Common myeloid progenitor, CD34-positive (primary cell): ENCODE measurements around the gene DSG1.
"Not testable (repeated sequence)": the region's sequence is repeated elsewhere in the genome, so short reads cannot be mapped to it uniquely, and the experiment has no call there.

ENCODE experiments used
- CTCF ChIA-PET: fragments of 350-600 bp; sonication (Branson Sonifier 250); formaldehyde crosslinking; loops from one replicate; lab custom pipeline; 2021; ENCODE audit warnings: antibody characterized with exemption; lab: Charles Lee
- POLR2A ChIA-PET: fragments of 350-600 bp; sonication (Branson Sonifier 250); formaldehyde crosslinking; loops from one replicate; lab custom pipeline; 2021; ENCODE audit warnings: antibody characterized with exemption; lab: Charles Lee
- DNase-seq, 3 donors: peaks; one replicate each; pipeline versions ENCODE4 v3.0.0 to v3.0.0-alpha.2; 2013
- H3K27ac ChIP-seq, 2 experiments: 1 replicate in 1 of 2; 2 replicates in 1 of 2; pipeline ENCODE4 v1.7.0; 2013; ENCODE audit warnings: inconsistent platforms in 2 of 2, low read length in 2 of 2, mild to moderate bottlenecking in 2 of 2, low read depth in 1 of 2, moderate library complexity in 1 of 2; ENCODE audit not compliant: severe bottlenecking in 2 of 2, insufficient read depth in 1 of 2, poor library complexity in 1 of 2
- H3K27me3 ChIP-seq, 5 experiments: replicated peaks in 2 of 5; 1 replicate in 3 of 5; 2 replicates in 2 of 5; pipeline versions ENCODE4 v1.6.1 to v1.7.0; 2013; ENCODE audit warnings: low read length in 4 of 5, mild to moderate bottlenecking in 2 of 5, moderate library complexity in 2 of 5, inconsistent platforms in 1 of 5; ENCODE audit not compliant: insufficient read depth in 5 of 5, control insufficient read depth in 4 of 5
- H3K36me3 ChIP-seq, 4 experiments: 1 replicate in 2 of 4; 2 replicates in 2 of 4; pipeline versions ENCODE4 v1.6.1 to v1.7.0; 2013; ENCODE audit warnings: low read length in 3 of 4, control low read depth in 1 of 4, mild to moderate bottlenecking in 1 of 4; ENCODE audit not compliant: control insufficient read depth in 4 of 4, insufficient read depth in 4 of 4
- H3K4me1 ChIP-seq, 4 experiments: 1 replicate in 3 of 4; 2 replicates in 1 of 4; pipeline versions ENCODE4 v1.6.1 to v1.7.1; 2013; ENCODE audit warnings: low read length in 3 of 4, mild to moderate bottlenecking in 3 of 4, control low read depth in 1 of 4, inconsistent platforms in 1 of 4, moderate library complexity in 1 of 4; ENCODE audit not compliant: control insufficient read depth in 4 of 4, insufficient read depth in 4 of 4; ENCODE audit errors: control extremely low read depth in 1 of 4
- H3K4me3 ChIP-seq, 7 experiments: 1 replicate in 4 of 7; 2 replicates in 3 of 7; pipeline versions ENCODE4 v1.5.1 to v1.7.0; 2013; ENCODE audit warnings: mild to moderate bottlenecking in 7 of 7, low read length in 6 of 7, moderate library complexity in 6 of 7, inconsistent platforms in 2 of 7, low read depth in 2 of 7, control low read depth in 1 of 7; ENCODE audit not compliant: insufficient read depth in 4 of 7, control insufficient read depth in 1 of 7; ENCODE audit errors: extremely low read depth in 1 of 7
- H3K9me3 ChIP-seq, 5 experiments: 1 replicate in 4 of 5; 2 replicates in 1 of 5; pipeline versions ENCODE4 v1.6.1 to v1.7.1; 2013; ENCODE audit warnings: low read length in 4 of 5, mild to moderate bottlenecking in 2 of 5, inconsistent platforms in 1 of 5, low read depth in 1 of 5, moderate library complexity in 1 of 5; ENCODE audit not compliant: control insufficient read depth in 4 of 5, insufficient read depth in 2 of 5; ENCODE audit errors: control extremely low read depth in 1 of 5
- WGBS: methylation state at CpG from one replicate; pipeline ENCODE4 v1.1.5; 2013; ENCODE audit not compliant: insufficient coverage; 5-methylcytosine and 5-hydroxymethylcytosine counted together

The DSG1 gene

DNA sequence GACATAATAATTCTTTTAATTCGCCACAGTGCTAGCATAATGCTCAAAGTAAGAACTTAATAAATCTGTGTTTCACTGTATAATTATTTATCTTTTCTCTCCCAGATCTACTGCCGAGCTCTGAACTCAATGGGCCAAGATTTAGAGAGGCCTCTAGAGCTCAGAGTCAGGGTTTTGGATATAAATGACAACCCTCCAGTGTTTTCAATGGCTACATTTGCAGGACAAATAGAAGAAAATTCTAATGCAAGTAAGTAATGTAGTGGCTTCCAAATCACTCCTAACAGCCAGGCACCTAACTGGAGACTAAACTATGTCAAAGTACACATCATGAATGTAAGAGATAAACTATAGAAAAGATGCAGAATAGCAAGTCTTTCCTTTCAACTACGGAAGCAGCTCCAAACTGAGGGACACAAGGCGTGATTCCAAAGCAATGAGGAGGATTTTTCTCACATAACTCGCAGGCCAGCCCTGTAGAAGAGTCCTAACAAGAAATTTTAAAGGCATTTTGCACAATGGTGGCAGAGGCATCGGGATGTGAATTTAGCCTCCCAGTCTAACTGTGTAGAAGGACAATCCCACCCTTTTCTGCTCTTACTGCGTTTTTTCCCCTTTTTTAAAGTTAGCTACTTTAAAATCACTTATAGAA lies 12.0 kb downstream of the DSG1 start:
- 97% methylated on average over 4 of the region's 7 CpGs for WGBS
- ChIA-PET CTCF (no interaction called here), POLR2A (no interaction called here)

DNA sequence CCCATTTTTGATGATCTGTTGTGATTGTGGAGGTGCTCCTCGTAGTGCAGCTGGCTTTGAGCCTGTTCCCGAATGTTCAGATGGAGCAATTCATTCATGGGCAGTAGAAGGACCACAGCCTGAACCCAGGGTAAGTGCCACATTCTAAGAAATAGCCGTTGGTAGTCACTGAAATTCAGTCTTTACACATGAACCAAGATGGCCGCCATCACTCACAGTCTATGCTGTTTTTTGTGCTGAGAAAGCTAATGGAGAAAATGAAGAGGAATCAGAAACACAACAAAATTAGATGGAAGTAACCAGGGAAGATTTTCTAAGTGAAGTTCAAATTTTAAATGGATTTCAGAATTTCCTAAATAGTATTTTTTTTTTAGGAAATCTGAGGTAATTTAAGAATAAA lies 25.5 kb downstream of the DSG1 start:
- ChIA-PET POLR2A (no interaction called here), CTCF (no interaction called here)
- Histone ChIP-seq H3K27me3 (no peaks in the 10 kb centered on the region), H3K4me3 (no peak overlapping the region), H3K27ac (no peak overlapping the region), H3K4me1 (no peaks in the 10 kb centered on the region), H3K9me3 (no peaks in the 10 kb centered on the region), H3K36me3 (no peaks in the 10 kb centered on the region)
- DNase-seq = no peak
- 100% methylated on average over 1 of the region's 4 CpGs for WGBS

More for the DNA sequence above, 12.0 kb downstream of the DSG1 start:
- peaks cover 0 to 1% (median 0%) of the 10 kb centered on the region in 5 experiments for H3K9me3 ChIP-seq
- no peak for DNase-seq
- H3K4me3 ChIP-seq = no peak overlapping the region
- no peaks in the 10 kb centered on the region for H3K4me1 ChIP-seq
- H3K27ac ChIP-seq = no peak overlapping the region
- peaks cover 0 to 2% (median 0%) of the 10 kb centered on the region in 5 experiments for H3K27me3 ChIP-seq
- H3K36me3 ChIP-seq = no peaks in the 10 kb centered on the region

DNA sequence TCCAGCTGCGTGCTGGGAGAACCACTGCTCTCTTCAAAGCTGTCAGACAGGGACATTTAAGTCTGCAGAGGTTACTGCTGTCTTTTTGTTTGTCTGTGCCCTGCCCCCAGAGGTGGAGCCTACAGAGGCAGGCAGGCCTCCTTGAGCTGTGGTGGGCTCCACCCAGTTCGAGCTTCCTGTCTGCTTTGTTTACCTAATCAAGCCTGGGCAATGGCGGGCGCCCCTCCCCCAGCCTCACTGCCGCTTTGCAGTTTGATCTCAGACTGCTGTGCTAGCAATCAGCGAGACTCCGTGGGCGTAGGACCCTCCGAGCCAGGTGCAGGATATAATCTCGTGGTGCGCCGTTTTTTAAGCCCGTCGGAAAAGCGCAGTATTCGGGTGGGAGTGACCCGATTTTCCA lies 35.4 kb downstream of the DSG1 start:
- H3K9me3 ChIP-seq, POLR2A ChIA-PET, CTCF ChIA-PET, H3K36me3 ChIP-seq, H3K27ac ChIP-seq, H3K27me3 ChIP-seq, DNase-seq, H3K4me1 ChIP-seq, H3K4me3 ChIP-seq: not testable (repeated sequence)
- no CpG with 5 or more reads among the region's 17 CpGs for WGBS

DNA sequence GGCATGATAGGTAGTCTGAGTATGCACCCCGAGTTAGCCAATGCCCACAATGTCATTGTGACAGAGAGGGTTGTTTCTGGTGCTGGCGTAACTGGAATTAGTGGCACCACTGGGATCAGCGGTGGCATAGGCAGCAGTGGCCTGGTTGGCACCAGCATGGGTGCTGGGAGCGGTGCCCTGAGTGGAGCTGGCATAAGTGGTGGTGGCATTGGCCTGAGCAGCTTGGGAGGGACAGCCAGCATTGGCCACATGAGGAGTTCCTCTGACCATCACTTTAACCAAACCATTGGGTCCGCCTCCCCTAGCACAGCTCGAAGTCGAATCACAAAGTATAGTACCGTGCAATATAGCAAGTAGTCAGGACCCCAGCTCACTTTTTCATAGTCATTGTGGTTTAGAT lies 37.0 kb downstream of the DSG1 start:
- no peak overlapping the region for H3K4me3 ChIP-seq
- 98% methylated on average over 6 of the region's 8 CpGs for WGBS

DNA sequence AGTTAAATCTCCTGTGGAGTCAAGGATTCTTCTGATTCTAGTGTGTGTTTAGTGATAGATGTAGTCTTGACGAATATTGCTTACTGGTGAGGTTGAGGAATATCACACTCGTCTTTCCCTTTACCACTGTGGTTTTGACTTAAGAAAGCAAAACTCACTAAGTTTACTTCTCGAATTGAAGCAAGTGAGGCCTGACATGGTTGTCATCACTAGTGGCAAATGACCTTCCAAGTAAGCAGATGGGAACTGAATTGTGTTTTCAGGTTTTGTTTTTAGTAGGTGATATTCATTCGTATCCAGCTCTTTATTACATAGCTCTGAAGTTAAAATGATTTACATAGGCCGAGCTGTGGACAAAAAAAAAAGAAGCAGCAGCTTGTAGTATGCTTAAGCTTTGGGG lies 38.1 kb downstream of the DSG1 start:
- DNase-seq = no peak
- WGBS = 96% methylated on average over 4 of the region's 5 CpGs
- H3K9me3 ChIP-seq = peaks cover 0 to 7% (median 0%) of the 10 kb centered on the region in 5 experiments
- POLR2A ChIA-PET = no interaction called here
- H3K4me3 ChIP-seq = no peak overlapping the region
- CTCF ChIA-PET = no interaction called here
- H3K27ac ChIP-seq = no peak overlapping the region
- H3K27me3 ChIP-seq = no peaks in the 10 kb centered on the region
- H3K4me1 ChIP-seq = no peaks in the 10 kb centered on the region
- H3K36me3 ChIP-seq = no peaks in the 10 kb centered on the region

More for the DNA sequence above, 37.0 kb downstream of the DSG1 start:
- Histone ChIP-seq H3K36me3 (no peaks in the 10 kb centered on the region), H3K4me1 (no peaks in the 10 kb centered on the region), H3K27ac (no peak overlapping the region), H3K27me3 (no peaks in the 10 kb centered on the region), H3K9me3 (peaks cover 0 to 4% (median 0%) of the 10 kb centered on the region in 5 experiments)
- DNase-seq = no peak
- CTCF ChIA-PET = no interaction called here
- POLR2A ChIA-PET = no interaction called here

DNA sequence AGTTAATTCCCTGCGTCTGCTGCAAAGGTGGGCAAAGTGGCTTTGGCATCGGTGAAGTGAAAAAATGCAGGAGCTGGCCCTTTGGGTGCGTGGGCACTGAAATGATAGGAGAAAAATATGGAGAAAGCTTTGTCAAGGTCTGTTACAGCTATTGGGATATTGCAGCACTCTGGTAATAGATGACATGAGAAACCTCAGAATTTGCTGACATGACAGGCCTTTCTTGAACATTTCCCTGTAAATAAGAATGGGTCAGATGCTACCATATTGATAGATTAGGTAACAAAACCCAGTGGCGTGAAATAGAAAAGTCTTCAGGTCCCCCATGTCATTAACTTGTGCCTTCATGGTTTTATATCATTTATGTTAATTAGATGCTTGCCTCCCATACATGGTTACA lies 46.2 kb downstream of the DSG1 start:
- no peaks in the 10 kb centered on the region for H3K27me3 ChIP-seq
- H3K9me3 ChIP-seq = peaks cover 0 to 6% (median 0%) of the 10 kb centered on the region in 5 experiments
- no peak overlapping the region for H3K4me3 ChIP-seq
- ChIA-PET POLR2A (no interaction called here), CTCF (interaction anchor here (1.0 kb wide), 1 partner anchor 11 kb away, joined by 4 read pairs; no protein-coding TSS in a partner anchor)
- 93% methylated on average over 3 of the region's 4 CpGs for WGBS
- no peaks in the 10 kb centered on the region for H3K36me3 ChIP-seq
- no peaks in the 10 kb centered on the region for H3K4me1 ChIP-seq
- no peak for DNase-seq
- no peak overlapping the region for H3K27ac ChIP-seq

DNA sequence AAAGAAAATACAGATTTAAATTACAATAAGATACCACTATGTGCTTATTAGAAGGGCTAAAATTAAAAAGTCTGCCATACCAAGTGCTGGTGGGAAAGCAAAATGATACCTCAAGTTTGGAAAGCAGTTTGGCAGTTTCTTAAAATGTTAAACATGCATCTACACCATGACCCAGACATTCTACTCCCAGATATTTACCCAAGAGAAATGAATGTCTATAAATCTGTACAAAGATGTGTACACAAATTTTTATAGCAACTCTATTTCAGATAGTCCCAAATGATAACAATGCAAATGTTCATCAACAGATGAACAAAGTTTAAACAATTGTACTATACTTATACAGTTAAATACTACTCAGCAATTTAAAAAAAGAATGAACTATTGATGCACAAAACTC lies 51.5 kb downstream of the DSG1 start:
- Histone ChIP-seq H3K27ac (no peak overlapping the region), H3K4me3 (no peak overlapping the region), H3K27me3 (no peaks in the 10 kb centered on the region), H3K4me1 (no peaks in the 10 kb centered on the region), H3K36me3 (no peaks in the 10 kb centered on the region), H3K9me3 (no peaks in the 10 kb centered on the region)
- DNase-seq = no peak
- ChIA-PET CTCF (no interaction called here), POLR2A (no interaction called here)
